Nephron progenitor cell (in vitro differentiated cells): ENCODE measurements around the gene FIG4.

Source experiments
- DNase-seq: peaks from one replicate; pipeline ENCODE4 v3.0.0; 2021
- H3K27ac Mint-ChIP-seq: 2 replicates; pipeline ENCODE4 v1.8.0; 2021; ENCODE audit warnings: mild to moderate bottlenecking, moderate library complexity, mixed read lengths
- H3K27me3 Mint-ChIP-seq: 2 replicates; pipeline ENCODE4 v1.8.0; 2021; ENCODE audit warnings: mild to moderate bottlenecking, low read depth, mixed read lengths; ENCODE audit not compliant: poor library complexity
- H3K36me3 Mint-ChIP-seq: 2 replicates; pipeline ENCODE4 v1.8.0; 2021; ENCODE audit warnings: low read depth, mixed read lengths
- H3K4me1 Mint-ChIP-seq: 2 replicates; pipeline ENCODE4 v1.8.0; 2021; ENCODE audit warnings: mixed read lengths
- H3K4me3 Mint-ChIP-seq: 2 replicates; pipeline ENCODE4 v1.8.0; 2021; ENCODE audit warnings: mild to moderate bottlenecking, moderate library complexity, mixed read lengths
- H3K9me3 Mint-ChIP-seq: 2 replicates; pipeline ENCODE4 v1.8.0; 2021; ENCODE audit warnings: mild to moderate bottlenecking, moderate library complexity, mixed read lengths
- CTCF ChIP-seq: fragments of 200-600 bp; sonication (generic); IDR thresholded peaks from 2 replicates; pipeline ENCODE4 v1.5.0; 2021; ENCODE audit warnings: antibody characterized with exemption

The FIG4 gene

DNA sequence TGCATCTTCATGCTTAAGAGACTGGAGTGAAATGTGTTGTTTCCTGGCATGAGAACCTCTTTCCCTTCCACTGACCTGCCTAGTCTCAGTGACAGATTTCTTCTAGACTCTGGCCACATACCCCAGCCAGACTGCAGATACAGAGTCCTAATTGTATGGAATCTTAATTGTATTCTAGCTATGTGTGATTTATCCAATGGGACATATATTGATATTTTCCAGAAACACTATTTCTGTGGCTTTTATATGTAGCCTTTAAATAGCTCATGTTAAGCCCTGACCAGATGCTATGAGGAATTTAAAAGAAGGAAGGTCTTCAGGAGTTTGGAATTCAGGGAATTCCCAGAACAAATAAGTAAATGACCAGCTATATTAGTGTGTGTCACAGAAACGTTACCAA is 99.0 kb downstream of the FIG4 start:
- DNase-seq: no peak
- no peak overlapping the region for H3K27ac Mint-ChIP-seq
- no peak overlapping the region for H3K4me3 Mint-ChIP-seq
- no peak for TF ChIP-seq CTCF
- H3K27me3 Mint-ChIP-seq: no peaks in the 10 kb centered on the region
- H3K4me1 Mint-ChIP-seq: peaks cover 13% of the 10 kb centered on the region
- peaks cover 13% of the 10 kb centered on the region for H3K36me3 Mint-ChIP-seq
- no peaks in the 10 kb centered on the region for H3K9me3 Mint-ChIP-seq

DNA sequence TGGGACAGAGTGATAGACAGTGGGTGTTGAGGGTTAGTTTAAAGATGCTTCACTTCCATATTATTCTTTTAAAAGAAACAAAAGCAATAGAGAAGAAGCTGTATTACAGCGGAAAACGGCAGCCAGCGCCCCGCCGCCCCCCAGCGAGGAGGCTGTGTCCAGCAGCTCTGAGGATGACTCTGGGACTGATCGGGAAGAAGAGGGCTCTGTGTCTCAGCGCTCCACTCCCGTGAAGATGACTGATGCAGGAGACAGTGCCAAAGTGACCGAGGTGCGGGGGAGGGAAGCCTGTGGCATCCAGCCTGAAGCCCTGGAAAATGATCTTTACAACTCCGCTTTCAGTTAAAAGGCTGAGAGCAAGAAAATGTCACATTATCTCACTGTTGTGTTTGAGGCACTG is 100.2 kb downstream of the FIG4 start:
- no peak overlapping the region for H3K27ac Mint-ChIP-seq
- no peaks in the 10 kb centered on the region for H3K27me3 Mint-ChIP-seq
- H3K36me3 Mint-ChIP-seq: peaks cover 11% of the 10 kb centered on the region
- no peak for TF ChIP-seq CTCF
- H3K4me1 Mint-ChIP-seq: peaks cover 13% of the 10 kb centered on the region
- H3K9me3 Mint-ChIP-seq: no peaks in the 10 kb centered on the region
- H3K4me3 Mint-ChIP-seq: no peak overlapping the region
- peak; percentile 51 for DNase-seq

- no peak for TF ChIP-seq CTCF
- Mint-ChIP-seq H3K4me1 (peaks cover 13% of the 10 kb centered on the region), H3K27me3 (no peaks in the 10 kb centered on the region), H3K9me3 (no peaks in the 10 kb centered on the region), H3K4me3 (no peak overlapping the region), H3K27ac (no peak overlapping the region), H3K36me3 (peaks cover 4% of the 10 kb centered on the region)
- DNase-seq: no peak
Measured at GRCh38 chr6:109793021-109793420, 101.9 kb downstream of the FIG4 start.

DNA sequence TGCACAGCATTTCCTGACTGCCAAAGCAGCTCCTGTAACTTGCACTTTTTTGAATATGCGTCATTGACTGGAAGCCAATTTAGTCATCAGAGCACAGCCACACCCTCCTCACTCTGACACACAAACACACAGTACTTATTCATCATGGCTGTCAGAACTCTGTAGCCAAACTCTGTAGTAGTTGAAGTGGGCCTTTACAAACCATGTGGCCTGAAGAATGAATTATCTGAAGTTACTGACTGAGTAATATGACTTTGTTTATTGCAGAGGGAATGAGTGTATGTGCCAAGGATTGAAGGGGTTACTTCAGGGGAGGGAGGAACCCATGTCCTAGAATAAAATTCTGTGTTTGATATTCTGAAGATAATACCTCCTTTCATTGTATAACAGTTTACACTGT is 102.7 kb downstream of the FIG4 start:
- DNase-seq: no peak

GRCh38 chr6:109794201-109794923 is 103.3 kb downstream of the FIG4 start:
- Mint-ChIP-seq H3K36me3 (peaks cover 1% of the 10 kb centered on the region), H3K27ac (no peak overlapping the region), H3K4me3 (no peak overlapping the region), H3K27me3 (no peaks in the 10 kb centered on the region), H3K9me3 (no peaks in the 10 kb centered on the region), H3K4me1 (peaks cover 13% of the 10 kb centered on the region)
- no peak for DNase-seq
- TF ChIP-seq CTCF: no peak

More for the DNA sequence above, 102.7 kb downstream of the FIG4 start:
- Mint-ChIP-seq H3K27ac (no peak overlapping the region), H3K4me1 (peaks cover 13% of the 10 kb centered on the region), H3K4me3 (no peak overlapping the region), H3K36me3 (peaks cover 4% of the 10 kb centered on the region), H3K27me3 (no peaks in the 10 kb centered on the region), H3K9me3 (no peaks in the 10 kb centered on the region)
- TF ChIP-seq CTCF: no peak

DNA sequence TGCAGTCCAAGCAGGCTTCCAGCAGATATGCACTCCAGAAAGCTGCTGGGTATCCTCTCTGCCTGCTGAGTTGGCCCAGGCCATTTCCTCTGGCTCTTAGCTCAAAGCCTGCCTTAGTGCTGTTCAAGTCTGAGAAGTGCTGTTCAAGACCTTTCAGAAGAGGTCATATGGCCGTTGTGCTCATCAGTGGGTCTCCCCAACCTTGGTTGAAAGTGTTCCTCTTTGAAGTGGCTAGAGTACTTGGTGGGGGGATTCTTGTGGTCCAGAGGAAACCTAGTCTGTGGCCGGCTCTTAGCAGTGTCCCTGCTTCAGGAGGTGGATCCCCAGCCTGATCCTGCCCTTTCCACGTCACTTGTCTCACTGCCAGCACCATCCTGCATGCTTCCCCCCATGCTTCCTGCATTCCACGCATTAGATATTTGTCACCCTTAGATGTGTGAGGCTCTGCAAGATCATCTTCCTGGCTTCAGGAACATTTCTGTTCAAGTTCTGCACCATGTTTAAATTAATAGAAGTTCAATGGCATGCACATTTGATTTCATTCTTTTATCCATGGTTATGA is 105.0 kb downstream of the FIG4 start:
- H3K9me3 Mint-ChIP-seq: no peaks in the 10 kb centered on the region
- no peak for TF ChIP-seq CTCF
- no peaks in the 10 kb centered on the region for H3K36me3 Mint-ChIP-seq
- no peak for DNase-seq
- peaks cover 9% of the 10 kb centered on the region for H3K4me1 Mint-ChIP-seq
- H3K4me3 Mint-ChIP-seq: no peak overlapping the region
- no peak overlapping the region for H3K27ac Mint-ChIP-seq
- H3K27me3 Mint-ChIP-seq: no peaks in the 10 kb centered on the region
